AG04449 (cell line): Measurements from ENCODE around the gene UBAP2.

Experiments used
- CTCF ChIA-PET: fragments of 350-600 bp; formaldehyde crosslinking; extraction: SDS; loops from one replicate; lab custom pipeline; 2021; ENCODE audit warnings: antibody characterized with exemption; lab: Yijun Ruan, JAX
- POLR2A ChIA-PET: fragments of 400-600, 350-600 bp; formaldehyde crosslinking; extraction: SDS; loops from one replicate; lab custom pipeline; 2020; ENCODE audit warnings: antibody characterized with exemption, inconsistent platforms; lab: Yijun Ruan, JAX
- DNase-seq: peaks from one replicate; pipeline ENCODE4 v3.0.0-alpha.2; 2010; ENCODE audit warnings: low read depth, low spot score
- H3K4me3 ChIP-seq: 2 replicates; pipeline ENCODE4 v1.5.1; 2011; ENCODE audit warnings: low read depth, mild to moderate bottlenecking, control low read depth, low read length
- CTCF ChIP-seq: IDR thresholded peaks from one replicate; pipeline ENCODE4 v1.5.1; 2011; ENCODE audit warnings: mild to moderate bottlenecking, moderate library complexity, low read length, control low read depth, inconsistent platforms; ENCODE audit not compliant: insufficient read depth; ENCODE audit errors: missing control alignments

Gene UBAP2

DNA sequence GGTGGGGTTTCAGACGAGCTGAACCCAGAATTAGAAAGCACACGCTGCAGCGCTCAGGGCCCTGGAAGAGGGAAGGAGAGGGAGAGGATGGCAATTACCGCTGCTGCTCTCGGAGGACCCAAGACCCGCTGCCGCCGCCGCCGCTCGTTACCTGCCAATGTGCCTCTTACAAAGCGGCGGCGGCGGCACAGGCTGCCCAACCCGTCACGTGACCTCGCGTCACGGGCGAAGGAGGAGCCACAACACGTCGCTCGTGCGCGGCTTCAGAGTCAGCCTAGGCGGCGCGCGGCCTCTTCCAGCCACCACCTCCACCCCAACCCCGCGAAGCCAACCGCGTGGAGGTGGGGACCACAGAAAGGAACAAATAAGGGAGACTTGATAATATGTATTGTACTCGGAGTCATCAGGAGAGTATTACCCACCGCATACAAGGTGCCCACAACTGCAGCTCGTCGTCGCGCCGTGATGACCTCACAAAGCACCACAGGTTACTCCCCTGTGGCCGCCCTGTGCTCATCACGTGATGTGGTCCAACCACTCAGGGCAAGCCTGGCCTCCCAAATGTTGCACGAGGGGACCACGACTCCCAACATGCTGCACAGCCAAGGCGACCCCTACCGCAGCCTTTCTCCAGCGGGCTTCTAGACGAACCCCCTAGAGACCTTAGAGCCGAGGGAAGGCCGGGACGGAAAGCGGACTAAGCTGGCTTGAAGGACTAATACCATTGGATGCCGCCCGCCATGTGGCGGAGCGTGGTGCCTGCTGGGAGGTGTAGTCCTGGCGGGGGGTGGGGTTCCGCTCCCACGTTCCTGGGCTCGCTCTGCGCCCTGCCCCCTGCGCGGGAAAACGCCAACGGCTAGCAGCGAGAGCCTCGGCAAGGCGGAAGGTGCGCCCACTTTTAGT is at the start of gene UBAP2:
Gene UBAP2, minus strand, starts transcription at position 161 of the 903 bp plus-strand sequence. CDS start 31,739 bp downstream, outside the sequence.
- peak within 1 kb of the TSS; percentile 90 for H3K4me3 ChIP-seq
- POLR2A ChIA-PET = interaction anchor here (0.6 to 1.3 kb wide), 5 partner anchors 25 to 661 kb away, joined by 3 to 4 read pairs (median 3); partner anchors contain the start of gene CCL21
- TF ChIP-seq CTCF = no peak
- peak; percentile 81 for DNase-seq
- CTCF ChIA-PET = interaction anchor here (1.2 to 2.3 kb wide), 3 partner anchors 24 to 205 kb away, joined by 3 to 14 read pairs (median 12); no protein-coding TSS in a partner anchor

GRCh38 chr9:34098307-34098706 is 49.6 kb upstream of the UBAP2 start:
- TF ChIP-seq CTCF = no peak
- POLR2A ChIA-PET = no interaction called here
- no peak overlapping the region for H3K4me3 ChIP-seq

GRCh38 chr9:34097865-34098264 is 49.2 kb upstream of the UBAP2 start:
- DNase-seq = no peak
- no peak overlapping the region for H3K4me3 ChIP-seq
- no peak for TF ChIP-seq CTCF
- ChIA-PET CTCF (no interaction called here), POLR2A (no interaction called here)

More at GRCh38 chr9:34098307-34098706, 49.6 kb upstream of the UBAP2 start:
- DNase-seq = no peak
- CTCF ChIA-PET = interaction anchor here (0.8 kb wide), 1 partner anchor 155 kb away, joined by 4 read pairs; no protein-coding TSS in a partner anchor

GRCh38 chr9:34096751-34097150 is 48.1 kb upstream of the UBAP2 start:
- POLR2A ChIA-PET = no interaction called here
- no peak for TF ChIP-seq CTCF
- no peak for DNase-seq
- CTCF ChIA-PET = no interaction called here
- no peak overlapping the region for H3K4me3 ChIP-seq

GRCh38 chr9:34093578-34093977 is 44.9 kb upstream of the UBAP2 start:
- no peak overlapping the region for H3K4me3 ChIP-seq
- ChIA-PET CTCF (interaction anchor here (1.1 to 2.4 kb wide), 2 partner anchors 20 to 160 kb away, joined by 4 to 11 read pairs; no protein-coding TSS in a partner anchor), POLR2A (interaction anchor here (0.7 kb wide), 1 partner anchor 127 kb away, joined by 3 read pairs; no protein-coding TSS in a partner anchor)
- TF ChIP-seq CTCF = no peak
- no peak for DNase-seq

- POLR2A ChIA-PET = no interaction called here
- no peak for DNase-seq
- CTCF ChIA-PET = interaction anchor here (0.9 to 2.6 kb wide), 2 partner anchors 16 to 164 kb away, joined by 3 to 13 read pairs; no protein-coding TSS in a partner anchor
- TF ChIP-seq CTCF = no peak
- H3K4me3 ChIP-seq = no peak overlapping the region
Observed at GRCh38 chr9:34089311-34089710, 40.6 kb upstream of the UBAP2 start.
